Panc1 (cell line): Measurements from ENCODE around the gene EDAR.

Source experiments
- POLR2AphosphoS5 ChIP-seq: IDR thresholded peaks from 2 replicates; pipeline ENCODE4 v1.6.1; 2012; ENCODE audit warnings: mild to moderate bottlenecking, low read depth, low read length, moderate library complexity
- TCF7L2 ChIP-seq: IDR thresholded peaks from 2 replicates; pipeline ENCODE4 v1.6.1; 2011; ENCODE audit warnings: mild to moderate bottlenecking, low read depth, low read length, inconsistent platforms
- TF ChIP-seq, protein P1 (sequence below): fragments of 450-650 bp; IDR thresholded peaks from 2 replicates; pipeline ENCODE4 v1.5.1; 2017; ENCODE audit warnings: mild to moderate bottlenecking

GRCh38 chr2:108878276-108878675, 110.7 kb downstream of the EDAR start:
- TF ChIP-seq, protein P1, sequence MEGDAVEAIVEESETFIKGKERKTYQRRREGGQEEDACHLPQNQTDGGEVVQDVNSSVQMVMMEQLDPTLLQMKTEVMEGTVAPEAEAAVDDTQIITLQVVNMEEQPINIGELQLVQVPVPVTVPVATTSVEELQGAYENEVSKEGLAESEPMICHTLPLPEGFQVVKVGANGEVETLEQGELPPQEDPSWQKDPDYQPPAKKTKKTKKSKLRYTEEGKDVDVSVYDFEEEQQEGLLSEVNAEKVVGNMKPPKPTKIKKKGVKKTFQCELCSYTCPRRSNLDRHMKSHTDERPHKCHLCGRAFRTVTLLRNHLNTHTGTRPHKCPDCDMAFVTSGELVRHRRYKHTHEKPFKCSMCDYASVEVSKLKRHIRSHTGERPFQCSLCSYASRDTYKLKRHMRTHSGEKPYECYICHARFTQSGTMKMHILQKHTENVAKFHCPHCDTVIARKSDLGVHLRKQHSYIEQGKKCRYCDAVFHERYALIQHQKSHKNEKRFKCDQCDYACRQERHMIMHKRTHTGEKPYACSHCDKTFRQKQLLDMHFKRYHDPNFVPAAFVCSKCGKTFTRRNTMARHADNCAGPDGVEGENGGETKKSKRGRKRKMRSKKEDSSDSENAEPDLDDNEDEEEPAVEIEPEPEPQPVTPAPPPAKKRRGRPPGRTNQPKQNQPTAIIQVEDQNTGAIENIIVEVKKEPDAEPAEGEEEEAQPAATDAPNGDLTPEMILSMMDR: no peak
- TF ChIP-seq POLR2AphosphoS5 (no peak), TCF7L2 (no peak)
